GM23338 (cell line): ENCODE results near the gene MPRIP. TPM values are rescaled to one million over a fixed set of nuclear protein-coding genes. Genes with fewer than 3 reads are reported as not detected.

ENCODE experiments used
- CREB1 ChIP-seq: fragments of 250-450 bp; sonication (Bioruptor Pico); IDR thresholded peaks from 2 replicates; pipeline ENCODE4 v1.5.0; 2020; ENCODE audit warnings: low read depth, mild to moderate bottlenecking, moderate library complexity
- ETS1 ChIP-seq: IDR thresholded peaks from 2 replicates; pipeline ENCODE4 v1.6.1; 2016; ENCODE audit warnings: antibody characterized with exemption
- EZH2 ChIP-seq: fragments of 200-600 bp; sonication (generic); IDR thresholded peaks from one replicate; pipeline ENCODE4 v1.8.0; 2017; ENCODE audit warnings: antibody characterized with exemption, mild to moderate bottlenecking, low read depth; ENCODE audit not compliant: unreplicated experiment
- JUNB ChIP-seq: IDR thresholded peaks from one replicate; pipeline ENCODE4 v1.6.1; 2016; ENCODE audit warnings: antibody characterized with exemption; ENCODE audit not compliant: unreplicated experiment
- NANOG ChIP-seq: IDR thresholded peaks from 2 replicates; pipeline ENCODE4 v1.6.1; 2016; ENCODE audit warnings: antibody characterized with exemption, borderline replicate concordance
- STAT1 ChIP-seq: IDR thresholded peaks from one replicate; pipeline ENCODE4 v1.6.1; 2016; ENCODE audit warnings: antibody characterized with exemption; ENCODE audit not compliant: unreplicated experiment
- polyA plus RNA-seq: library from polyadenylated mRNA; unstranded; fragments of >200 nt; fragmentation: Nextera tagmentation; extraction: Ambion mirVana; gene quantifications from 2 replicates; pipeline ENCODE4 v1.2.1, GENCODE V29; 2016
- total RNA-seq: library from RNA; depleted of rRNA; stranded (reverse); fragments of >200 nt; shearing (Covaris generic); gene quantifications from 2 replicates; pipeline ENCODE4 v1.2.3, GENCODE V29; 2014
- TF ChIP-seq, protein P1 (sequence below): fragments of 250-450 bp; sonication (Bioruptor Pico); IDR thresholded peaks from 2 replicates; pipeline ENCODE4 v1.5.0; 2020; ENCODE audit warnings: mild to moderate bottlenecking, moderate library complexity
- TF ChIP-seq, protein P2 (sequence below), 2 experiments: fragments of 200-600 bp in 1 of 2; sonication (generic) in 1 of 2; conservative IDR thresholded peaks; 2 replicates each; pipeline versions ENCODE4 v1.5.1 to v1.6.1; 2016 to 2017; ENCODE audit warnings: antibody characterized with exemption in 2 of 2, low read depth in 2 of 2, mild to moderate bottlenecking in 2 of 2, moderate library complexity in 1 of 2

The MPRIP gene
- total and polyA plus RNA-seq, 2 experiments from 2014 or later, result 39.3 to 113 TPM

DNA sequence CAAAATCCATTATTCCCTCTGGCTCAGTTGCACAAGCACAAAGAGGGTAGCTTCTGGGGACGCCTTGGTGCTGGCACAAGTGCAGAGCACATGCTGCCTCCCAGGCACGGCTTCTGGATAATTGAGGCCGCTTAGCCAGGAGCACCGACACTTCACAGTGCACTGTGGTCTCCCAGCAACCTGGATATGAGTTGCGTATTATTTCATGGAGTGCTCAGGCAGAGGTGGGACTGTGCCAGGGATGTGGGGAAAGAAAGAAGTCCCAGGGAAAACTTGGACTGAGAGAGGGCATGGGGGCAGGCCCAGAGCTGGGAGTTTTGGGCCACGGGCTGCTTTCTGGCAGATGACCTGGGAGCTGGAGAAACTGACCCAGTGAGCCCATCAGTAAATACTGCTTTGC lies 37.5 kb downstream of the MPRIP start (continued):
- TF ChIP-seq, protein P1, sequence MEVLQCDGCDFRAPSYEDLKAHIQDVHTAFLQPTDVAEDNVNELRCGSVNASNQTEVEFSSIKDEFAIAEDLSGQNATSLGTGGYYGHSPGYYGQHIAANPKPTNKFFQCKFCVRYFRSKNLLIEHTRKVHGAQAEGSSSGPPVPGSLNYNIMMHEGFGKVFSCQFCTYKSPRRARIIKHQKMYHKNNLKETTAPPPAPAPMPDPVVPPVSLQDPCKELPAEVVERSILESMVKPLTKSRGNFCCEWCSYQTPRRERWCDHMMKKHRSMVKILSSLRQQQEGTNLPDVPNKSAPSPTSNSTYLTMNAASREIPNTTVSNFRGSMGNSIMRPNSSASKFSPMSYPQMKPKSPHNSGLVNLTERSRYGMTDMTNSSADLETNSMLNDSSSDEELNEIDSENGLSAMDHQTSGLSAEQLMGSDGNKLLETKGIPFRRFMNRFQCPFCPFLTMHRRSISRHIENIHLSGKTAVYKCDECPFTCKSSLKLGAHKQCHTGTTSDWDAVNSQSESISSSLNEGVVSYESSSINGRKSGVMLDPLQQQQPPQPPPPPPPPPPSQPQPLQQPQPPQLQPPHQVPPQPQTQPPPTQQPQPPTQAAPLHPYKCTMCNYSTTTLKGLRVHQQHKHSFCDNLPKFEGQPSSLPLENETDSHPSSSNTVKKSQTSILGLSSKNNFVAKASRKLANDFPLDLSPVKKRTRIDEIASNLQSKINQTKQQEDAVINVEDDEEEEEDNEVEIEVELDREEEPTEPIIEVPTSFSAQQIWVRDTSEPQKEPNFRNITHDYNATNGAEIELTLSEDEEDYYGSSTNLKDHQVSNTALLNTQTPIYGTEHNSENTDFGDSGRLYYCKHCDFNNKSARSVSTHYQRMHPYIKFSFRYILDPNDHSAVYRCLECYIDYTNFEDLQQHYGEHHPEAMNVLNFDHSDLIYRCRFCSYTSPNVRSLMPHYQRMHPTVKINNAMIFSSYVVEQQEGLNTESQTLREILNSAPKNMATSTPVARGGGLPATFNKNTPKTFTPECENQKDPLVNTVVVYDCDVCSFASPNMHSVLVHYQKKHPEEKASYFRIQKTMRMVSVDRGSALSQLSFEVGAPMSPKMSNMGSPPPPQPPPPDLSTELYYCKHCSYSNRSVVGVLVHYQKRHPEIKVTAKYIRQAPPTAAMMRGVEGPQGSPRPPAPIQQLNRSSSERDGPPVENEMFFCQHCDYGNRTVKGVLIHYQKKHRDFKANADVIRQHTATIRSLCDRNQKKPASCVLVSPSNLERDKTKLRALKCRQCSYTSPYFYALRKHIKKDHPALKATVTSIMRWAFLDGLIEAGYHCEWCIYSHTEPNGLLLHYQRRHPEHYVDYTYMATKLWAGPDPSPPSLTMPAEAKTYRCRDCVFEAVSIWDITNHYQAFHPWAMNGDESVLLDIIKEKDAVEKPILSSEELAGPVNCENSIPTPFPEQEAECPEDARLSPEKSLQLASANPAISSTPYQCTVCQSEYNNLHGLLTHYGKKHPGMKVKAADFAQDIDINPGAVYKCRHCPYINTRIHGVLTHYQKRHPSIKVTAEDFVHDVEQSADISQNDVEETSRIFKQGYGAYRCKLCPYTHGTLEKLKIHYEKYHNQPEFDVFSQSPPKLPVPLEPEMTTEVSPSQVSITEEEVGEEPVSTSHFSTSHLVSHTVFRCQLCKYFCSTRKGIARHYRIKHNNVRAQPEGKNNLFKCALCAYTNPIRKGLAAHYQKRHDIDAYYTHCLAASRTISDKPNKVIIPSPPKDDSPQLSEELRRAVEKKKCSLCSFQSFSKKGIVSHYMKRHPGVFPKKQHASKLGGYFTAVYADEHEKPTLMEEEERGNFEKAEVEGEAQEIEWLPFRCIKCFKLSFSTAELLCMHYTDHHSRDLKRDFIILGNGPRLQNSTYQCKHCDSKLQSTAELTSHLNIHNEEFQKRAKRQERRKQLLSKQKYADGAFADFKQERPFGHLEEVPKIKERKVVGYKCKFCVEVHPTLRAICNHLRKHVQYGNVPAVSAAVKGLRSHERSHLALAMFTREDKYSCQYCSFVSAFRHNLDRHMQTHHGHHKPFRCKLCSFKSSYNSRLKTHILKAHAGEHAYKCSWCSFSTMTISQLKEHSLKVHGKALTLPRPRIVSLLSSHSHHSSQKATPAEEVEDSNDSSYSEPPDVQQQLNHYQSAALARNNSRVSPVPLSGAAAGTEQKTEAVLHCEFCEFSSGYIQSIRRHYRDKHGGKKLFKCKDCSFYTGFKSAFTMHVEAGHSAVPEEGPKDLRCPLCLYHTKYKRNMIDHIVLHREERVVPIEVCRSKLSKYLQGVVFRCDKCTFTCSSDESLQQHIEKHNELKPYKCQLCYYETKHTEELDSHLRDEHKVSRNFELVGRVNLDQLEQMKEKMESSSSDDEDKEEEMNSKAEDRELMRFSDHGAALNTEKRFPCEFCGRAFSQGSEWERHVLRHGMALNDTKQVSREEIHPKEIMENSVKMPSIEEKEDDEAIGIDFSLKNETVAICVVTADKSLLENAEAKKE (CRISPR knock-in tag), result no peak
- TF ChIP-seq CREB1 (no peak), NANOG (no peak), STAT1 (no peak), ETS1 (no peak), EZH2 (no peak), JUNB (no peak)
- TF ChIP-seq, protein P2, sequence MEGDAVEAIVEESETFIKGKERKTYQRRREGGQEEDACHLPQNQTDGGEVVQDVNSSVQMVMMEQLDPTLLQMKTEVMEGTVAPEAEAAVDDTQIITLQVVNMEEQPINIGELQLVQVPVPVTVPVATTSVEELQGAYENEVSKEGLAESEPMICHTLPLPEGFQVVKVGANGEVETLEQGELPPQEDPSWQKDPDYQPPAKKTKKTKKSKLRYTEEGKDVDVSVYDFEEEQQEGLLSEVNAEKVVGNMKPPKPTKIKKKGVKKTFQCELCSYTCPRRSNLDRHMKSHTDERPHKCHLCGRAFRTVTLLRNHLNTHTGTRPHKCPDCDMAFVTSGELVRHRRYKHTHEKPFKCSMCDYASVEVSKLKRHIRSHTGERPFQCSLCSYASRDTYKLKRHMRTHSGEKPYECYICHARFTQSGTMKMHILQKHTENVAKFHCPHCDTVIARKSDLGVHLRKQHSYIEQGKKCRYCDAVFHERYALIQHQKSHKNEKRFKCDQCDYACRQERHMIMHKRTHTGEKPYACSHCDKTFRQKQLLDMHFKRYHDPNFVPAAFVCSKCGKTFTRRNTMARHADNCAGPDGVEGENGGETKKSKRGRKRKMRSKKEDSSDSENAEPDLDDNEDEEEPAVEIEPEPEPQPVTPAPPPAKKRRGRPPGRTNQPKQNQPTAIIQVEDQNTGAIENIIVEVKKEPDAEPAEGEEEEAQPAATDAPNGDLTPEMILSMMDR (conservative IDR thresholded peaks at IDR 0.05; ENCODE audit: low read depth in 2 of 2), result no peak
